ENCODE measurements around the gene ZBTB7B.

ZBTB7B gene

GRCh38 chr1:155062702-155063411 lies 60.3 kb downstream of the ZBTB7B start:
- Histone ChIP-seq H3K4me3 (ENCODE audit: low read length) (peak overlapping the region; percentile 97; the same call in 1 of the 2 replicates), H3K36me3 (ENCODE audit: control insufficient read depth, insufficient read depth, low read length) (peaks cover 5% of the 10 kb centered on the region), H3K9me3 (ENCODE audit: control insufficient read depth, insufficient read depth, low read length) (no peaks in the 10 kb centered on the region), H3K27me3 (ENCODE audit: control insufficient read depth, insufficient read depth, low read length) (no peaks in the 10 kb centered on the region), H3K27ac (ENCODE audit: low read length) (no peak overlapping the region), H3K4me1 (ENCODE audit: control insufficient read depth, insufficient read depth, low read length) (peaks cover 5% of the 10 kb centered on the region)
- DNase-seq (ENCODE audit: low read depth, low spot score): no peak
- WGBS (ENCODE audit: insufficient coverage, insufficient read length): no CpG with 5 or more reads among the region's 46 CpGs

- Histone ChIP-seq H3K27ac (ENCODE audit: low read length) (no peak within 1 kb of the TSS), H3K4me3 (ENCODE audit: low read length) (peak within 1 kb of the TSS; percentile 97), H3K4me1 (ENCODE audit: control insufficient read depth, insufficient read depth, low read length) (peaks cover 5% of the 10 kb centered on the region), H3K27me3 (ENCODE audit: control insufficient read depth, insufficient read depth, low read length) (no peaks in the 10 kb centered on the region), H3K9me3 (ENCODE audit: control insufficient read depth, insufficient read depth, low read length) (no peaks in the 10 kb centered on the region), H3K36me3 (ENCODE audit: control insufficient read depth, insufficient read depth, low read length) (peaks cover 4% of the 10 kb centered on the region; the same call in 1 of the 2 replicates)
- no CpG with 5 or more reads among the region's 57 CpGs for WGBS (ENCODE audit: insufficient coverage, insufficient read length)
- no peak for DNase-seq (ENCODE audit: low read depth, low spot score)
Measured at GRCh38 chr1:155063550-155064110, 61.0 kb downstream of the ZBTB7B start, which contains the start of gene EFNA4. EFNA4 (plus strand) TSS chr1:155063740; CDS start chr1:155063824, 84 bp downstream.

- Histone ChIP-seq H3K4me3 (ENCODE audit: low read length) (peak overlapping the region; percentile 97; the same call in 1 of the 2 replicates), H3K27ac (ENCODE audit: low read length) (no peak overlapping the region), H3K27me3 (ENCODE audit: control insufficient read depth, insufficient read depth, low read length) (no peaks in the 10 kb centered on the region), H3K36me3 (ENCODE audit: control insufficient read depth, insufficient read depth, low read length) (peaks cover 4% of the 10 kb centered on the region; the same call in 1 of the 2 replicates), H3K4me1 (ENCODE audit: control insufficient read depth, insufficient read depth, low read length) (peaks cover 5% of the 10 kb centered on the region), H3K9me3 (ENCODE audit: control insufficient read depth, insufficient read depth, low read length) (no peaks in the 10 kb centered on the region)
- WGBS (ENCODE audit: insufficient coverage, insufficient read length): no CpG with 5 or more reads among the region's 14 CpGs
- DNase-seq (ENCODE audit: low read depth, low spot score): no peak
Measured at GRCh38 chr1:155064111-155064831, 61.7 kb downstream of the ZBTB7B start.

- Histone ChIP-seq H3K4me3 (ENCODE audit: low read length) (no peak overlapping the region), H3K4me1 (ENCODE audit: control insufficient read depth, insufficient read depth, low read length) (peaks cover 5% of the 10 kb centered on the region), H3K9me3 (ENCODE audit: control insufficient read depth, insufficient read depth, low read length) (no peaks in the 10 kb centered on the region), H3K27ac (ENCODE audit: low read length) (no peak overlapping the region), H3K36me3 (ENCODE audit: control insufficient read depth, insufficient read depth, low read length) (peaks cover 4% of the 10 kb centered on the region; the same call in 1 of the 2 replicates), H3K27me3 (ENCODE audit: control insufficient read depth, insufficient read depth, low read length) (no peaks in the 10 kb centered on the region)
- DNase-seq (ENCODE audit: low read depth, low spot score): no peak
- no CpG with 5 or more reads among the region's 5 CpGs for WGBS (ENCODE audit: insufficient coverage, insufficient read length)
Measured at GRCh38 chr1:155064832-155065429, 62.3 kb downstream of the ZBTB7B start.

GRCh38 chr1:155066777-155067176 lies 64.2 kb downstream of the ZBTB7B start:
- Histone ChIP-seq H3K36me3 (ENCODE audit: control insufficient read depth, insufficient read depth, low read length) (peaks cover 4% of the 10 kb centered on the region; the same call in 1 of the 2 replicates), H3K27ac (ENCODE audit: low read length) (no peak overlapping the region), H3K4me3 (ENCODE audit: low read length) (no peak overlapping the region), H3K27me3 (ENCODE audit: control insufficient read depth, insufficient read depth, low read length) (no peaks in the 10 kb centered on the region), H3K9me3 (ENCODE audit: control insufficient read depth, insufficient read depth, low read length) (no peaks in the 10 kb centered on the region), H3K4me1 (ENCODE audit: control insufficient read depth, insufficient read depth, low read length) (peaks cover 7% of the 10 kb centered on the region)
- DNase-seq (ENCODE audit: low read depth, low spot score): no peak
- WGBS (ENCODE audit: insufficient coverage, insufficient read length): no CpG with 5 or more reads among the region's 8 CpGs

Measured in iPS DF 6.9 (cell line).